ENCODE data around the gene GPR139. TPM values are rescaled to one million over a fixed set of nuclear protein-coding genes. Genes with fewer than 3 reads are reported as not detected.

GPR139 gene
- polyA plus RNA-seq, 1 of the 3 experiments (the other 2 are of a cell fraction): not detected

DNA sequence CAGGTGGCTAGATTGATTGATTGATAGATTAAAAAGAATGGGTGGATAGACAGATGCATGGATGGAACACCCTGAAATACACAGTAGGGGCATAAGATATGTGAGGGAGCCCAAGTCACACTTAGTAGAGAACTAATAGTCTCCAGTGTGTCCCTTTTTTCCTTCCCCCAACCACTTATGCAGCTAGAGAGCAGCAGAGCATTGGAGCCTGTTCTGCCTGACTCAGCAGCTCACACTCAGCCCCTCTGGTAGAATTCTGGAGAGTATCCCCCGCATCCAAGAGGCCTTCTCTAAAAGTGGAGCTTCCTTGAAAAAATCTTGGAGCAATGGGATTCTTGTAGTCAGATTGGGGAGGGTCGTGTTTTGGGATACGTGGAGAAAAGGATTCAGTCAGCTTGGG lies 20.5 kb upstream of the GPR139 start:
- no peaks in the 10 kb centered on the region for H3K36me3 ChIP-seq (replicated peaks in 1 of 2; ENCODE audit: control insufficient read depth in 1 of 2, insufficient read depth in 2 of 2, low read length in 1 of 2)
- H3K27ac ChIP-seq (ENCODE audit: low read depth in 2 of 2, low read length in 1 of 2): no peak overlapping the region
- no peak overlapping the region for H3K4me3 ChIP-seq (ENCODE audit: low read depth in 2 of 2, low read length in 1 of 2)
- no peaks in the 10 kb centered on the region for H3K79me2 ChIP-seq (ENCODE audit: insufficient read depth)
- H3F3A ChIP-seq (replicated peaks; ENCODE audit: insufficient read depth): no peaks in the 10 kb centered on the region
- TF ChIP-seq NFIC (IDR thresholded peaks at IDR 0.05; ENCODE audit: borderline replicate concordance) (no peak), SMC3 (IDR thresholded peaks at IDR 0.05; ENCODE audit: low read depth, low read length) (no peak), ELF1 (IDR thresholded peaks at IDR 0.05) (no peak), YY1 (IDR thresholded peaks at IDR 0.05; ENCODE audit: low read depth) (no peak), MEF2A (IDR thresholded peaks at IDR 0.05; ENCODE audit: borderline replicate concordance, low read depth) (no peak), RCOR1 (IDR thresholded peaks at IDR 0.05; ENCODE audit: low read length) (no peak), JUND (IDR thresholded peaks at IDR 0.05) (no peak), FOSL2 (IDR thresholded peaks at IDR 0.05; ENCODE audit: borderline replicate concordance, low read depth) (no peak), MXI1 (IDR thresholded peaks at IDR 0.05; ENCODE audit: low read depth, low read length) (no peak), TCF12 (IDR thresholded peaks at IDR 0.05) (no peak)
- TF ChIP-seq, protein P1, sequence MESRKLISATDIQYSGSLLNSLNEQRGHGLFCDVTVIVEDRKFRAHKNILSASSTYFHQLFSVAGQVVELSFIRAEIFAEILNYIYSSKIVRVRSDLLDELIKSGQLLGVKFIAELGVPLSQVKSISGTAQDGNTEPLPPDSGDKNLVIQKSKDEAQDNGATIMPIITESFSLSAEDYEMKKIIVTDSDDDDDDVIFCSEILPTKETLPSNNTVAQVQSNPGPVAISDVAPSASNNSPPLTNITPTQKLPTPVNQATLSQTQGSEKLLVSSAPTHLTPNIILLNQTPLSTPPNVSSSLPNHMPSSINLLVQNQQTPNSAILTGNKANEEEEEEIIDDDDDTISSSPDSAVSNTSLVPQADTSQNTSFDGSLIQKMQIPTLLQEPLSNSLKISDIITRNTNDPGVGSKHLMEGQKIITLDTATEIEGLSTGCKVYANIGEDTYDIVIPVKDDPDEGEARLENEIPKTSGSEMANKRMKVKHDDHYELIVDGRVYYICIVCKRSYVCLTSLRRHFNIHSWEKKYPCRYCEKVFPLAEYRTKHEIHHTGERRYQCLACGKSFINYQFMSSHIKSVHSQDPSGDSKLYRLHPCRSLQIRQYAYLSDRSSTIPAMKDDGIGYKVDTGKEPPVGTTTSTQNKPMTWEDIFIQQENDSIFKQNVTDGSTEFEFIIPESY (IDR thresholded peaks at IDR 0.05; ENCODE audit: borderline replicate concordance, low read depth): no peak
- TF ChIP-seq, protein P2, sequence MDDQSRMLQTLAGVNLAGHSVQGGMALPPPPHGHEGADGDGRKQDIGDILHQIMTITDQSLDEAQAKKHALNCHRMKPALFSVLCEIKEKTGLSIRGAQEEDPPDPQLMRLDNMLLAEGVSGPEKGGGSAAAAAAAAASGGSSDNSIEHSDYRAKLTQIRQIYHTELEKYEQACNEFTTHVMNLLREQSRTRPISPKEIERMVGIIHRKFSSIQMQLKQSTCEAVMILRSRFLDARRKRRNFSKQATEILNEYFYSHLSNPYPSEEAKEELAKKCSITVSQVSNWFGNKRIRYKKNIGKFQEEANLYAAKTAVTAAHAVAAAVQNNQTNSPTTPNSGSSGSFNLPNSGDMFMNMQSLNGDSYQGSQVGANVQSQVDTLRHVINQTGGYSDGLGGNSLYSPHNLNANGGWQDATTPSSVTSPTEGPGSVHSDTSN (IDR thresholded peaks at IDR 0.05): no peak
- TF ChIP-seq, protein P3, sequence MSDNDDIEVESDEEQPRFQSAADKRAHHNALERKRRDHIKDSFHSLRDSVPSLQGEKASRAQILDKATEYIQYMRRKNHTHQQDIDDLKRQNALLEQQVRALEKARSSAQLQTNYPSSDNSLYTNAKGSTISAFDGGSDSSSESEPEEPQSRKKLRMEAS (IDR thresholded peaks at IDR 0.05; ENCODE audit: low read depth): no peak
- H3K4me1 ChIP-seq (ENCODE audit: control insufficient read depth in 1 of 2, insufficient read depth in 2 of 2, low read depth in 1 of 2, low read length in 1 of 2): no peaks in the 10 kb centered on the region
- ChIA-PET CTCF (no interaction called here), POLR2A (no interaction called here)
- no peaks in the 10 kb centered on the region for H3K9me3 ChIP-seq
- DNase-seq: no peak
- no peaks in the 10 kb centered on the region for H3K9me2 ChIP-seq
- H3K27me3 ChIP-seq (ENCODE audit: insufficient read depth): no peaks in the 10 kb centered on the region
- WGBS (ENCODE audit: low lambda C conversion rate): 3% methylated on average over 3 of the region's 3 CpGs
- H4K20me1 ChIP-seq (ENCODE audit: insufficient read depth): no peaks in the 10 kb centered on the region
- H2AFZ ChIP-seq (ENCODE audit: low read depth): no peak overlapping the region
- no peak overlapping the region for H3K9ac ChIP-seq
- no peak overlapping the region for H3K4me2 ChIP-seq

DNA sequence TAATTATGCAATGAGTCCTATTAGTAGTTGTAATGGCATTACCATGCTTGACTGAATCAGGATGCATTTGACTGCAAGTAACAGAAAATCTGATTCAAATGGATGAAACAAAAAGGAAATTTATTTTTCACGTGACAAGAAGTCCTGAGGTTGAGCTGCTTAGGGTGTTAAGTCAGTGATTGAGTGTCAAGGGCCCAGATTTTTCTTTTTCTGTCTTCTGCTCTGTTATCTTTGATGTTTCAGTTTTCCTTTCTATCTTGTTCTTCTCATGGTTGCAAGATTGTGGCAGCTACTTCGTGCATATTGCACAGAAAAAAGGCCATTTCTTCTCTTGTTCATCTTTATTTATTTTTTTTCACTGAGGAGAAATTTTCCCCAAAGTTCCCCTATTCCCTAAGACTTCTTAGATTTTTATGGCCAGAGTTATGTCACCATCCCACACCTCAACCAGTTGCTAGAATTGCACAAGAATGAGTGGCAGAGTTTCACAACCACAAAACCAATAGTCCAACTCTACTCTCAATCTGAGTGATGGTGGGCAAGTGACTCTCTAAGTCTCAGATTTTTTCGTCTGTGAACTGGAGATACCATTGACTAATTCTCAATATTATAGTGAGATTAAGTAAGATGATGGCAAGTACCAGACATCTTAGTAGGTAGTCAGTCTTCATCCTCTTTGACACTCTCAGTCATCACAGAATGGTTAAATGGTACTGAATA lies 15.7 kb upstream of the GPR139 start:
- no peak for DNase-seq
- Histone ChIP-seq H3K9me2 (no peaks in the 10 kb centered on the region), H3K79me2 (ENCODE audit: insufficient read depth) (no peaks in the 10 kb centered on the region), H3K27ac (ENCODE audit: low read depth in 2 of 2, low read length in 1 of 2) (no peak overlapping the region), H3K9ac (no peak overlapping the region), H3K4me2 (no peak overlapping the region), H3K4me3 (ENCODE audit: low read depth in 2 of 2, low read length in 1 of 2) (no peak overlapping the region), H3F3A (replicated peaks; ENCODE audit: insufficient read depth) (no peaks in the 10 kb centered on the region), H3K9me3 (no peaks in the 10 kb centered on the region), H3K36me3 (replicated peaks in 1 of 2; ENCODE audit: control insufficient read depth in 1 of 2, insufficient read depth in 2 of 2, low read length in 1 of 2) (no peaks in the 10 kb centered on the region), H2AFZ (ENCODE audit: low read depth) (no peak overlapping the region), H4K20me1 (ENCODE audit: insufficient read depth) (no peaks in the 10 kb centered on the region), H3K27me3 (ENCODE audit: insufficient read depth) (no peaks in the 10 kb centered on the region), H3K4me1 (ENCODE audit: control insufficient read depth in 1 of 2, insufficient read depth in 2 of 2, low read depth in 1 of 2, low read length in 1 of 2) (no peaks in the 10 kb centered on the region; a peak in 1 of 4 replicates)
- ChIA-PET CTCF (no interaction called here), POLR2A (no interaction called here)
- 6% methylated on average over 3 of the region's 3 CpGs for WGBS (ENCODE audit: low lambda C conversion rate)
- TF ChIP-seq, protein P3 (IDR thresholded peaks at IDR 0.05; ENCODE audit: low read depth): no peak
- no peak for TF ChIP-seq RCOR1 (IDR thresholded peaks at IDR 0.05; ENCODE audit: low read length)
- no peak for TF ChIP-seq MXI1 (IDR thresholded peaks at IDR 0.05; ENCODE audit: low read depth, low read length)
- TF ChIP-seq SMC3 (IDR thresholded peaks at IDR 0.05; ENCODE audit: low read depth, low read length): no peak
- TF ChIP-seq FOSL2 (IDR thresholded peaks at IDR 0.05; ENCODE audit: borderline replicate concordance, low read depth): no peak
- TF ChIP-seq SIN3A (IDR thresholded peaks at IDR 0.05; ENCODE audit: borderline replicate concordance, low read depth, low read length): no peak
- TF ChIP-seq RXRA (IDR thresholded peaks at IDR 0.05; ENCODE audit: borderline replicate concordance, low read depth): no peak
- no peak for TF ChIP-seq TAF1 (IDR thresholded peaks at IDR 0.05; ENCODE audit: borderline replicate concordance, low read depth, low read length)
- TF ChIP-seq FOXM1 (IDR thresholded peaks at IDR 0.05; ENCODE audit: low read depth): no peak
- no peak for TF ChIP-seq CHD2 (IDR thresholded peaks at IDR 0.05; ENCODE audit: low read length, partially characterized antibody)
- no peak for TF ChIP-seq MEF2A (IDR thresholded peaks at IDR 0.05; ENCODE audit: borderline replicate concordance, low read depth)
